Mesothelial cell of epicardium (in vitro differentiated cells): ENCODE measurements around the gene EPO. TPM values are rescaled to one million over a fixed set of nuclear protein-coding genes. Genes with fewer than 3 reads are reported as not detected.
A peak's percentile ranks its signal among the peaks of the same experiment; 100 is the strongest.

Source experiments
- DNase-seq, 2 experiments: peaks; one replicate each; pipeline ENCODE4 v3.0.0; 2021; ENCODE audit warnings: low spot score in 2 of 2; ENCODE audit not compliant: unreplicated experiment in 2 of 2
- H3K27ac Mint-ChIP-seq: 2 replicates; pipeline ENCODE4 v1.8.0; 2021; ENCODE audit warnings: mixed read lengths
- H3K27me3 Mint-ChIP-seq: 2 replicates; pipeline ENCODE4 v1.8.0; 2021; ENCODE audit warnings: low read depth, mixed read lengths
- H3K36me3 Mint-ChIP-seq: 2 replicates; pipeline ENCODE4 v1.8.0; 2021; ENCODE audit warnings: mixed read lengths
- H3K4me1 Mint-ChIP-seq: 2 replicates; pipeline ENCODE4 v1.8.0; 2021; ENCODE audit warnings: mixed read lengths
- H3K4me3 Mint-ChIP-seq: 2 replicates; pipeline ENCODE4 v1.8.0; 2021; ENCODE audit warnings: mild to moderate bottlenecking, moderate library complexity, mixed read lengths
- H3K9me3 Mint-ChIP-seq: 2 replicates; pipeline ENCODE4 v1.8.0; 2021; ENCODE audit warnings: mixed read lengths
- total RNA-seq: library from RNA; stranded (reverse); gene quantifications from 3 replicates; pipeline ENCODE4 v1.2.1, GENCODE V29; 2021
- TF ChIP-seq, protein P1 (sequence below): fragments of 200-600 bp; sonication (generic); IDR thresholded peaks from one replicate; pipeline ENCODE4 v1.5.0; 2021; ENCODE audit warnings: antibody characterized with exemption; ENCODE audit not compliant: unreplicated experiment

EPO gene
- total RNA-seq, 1 donor from 2014 or later, result 0.27 TPM

DNA sequence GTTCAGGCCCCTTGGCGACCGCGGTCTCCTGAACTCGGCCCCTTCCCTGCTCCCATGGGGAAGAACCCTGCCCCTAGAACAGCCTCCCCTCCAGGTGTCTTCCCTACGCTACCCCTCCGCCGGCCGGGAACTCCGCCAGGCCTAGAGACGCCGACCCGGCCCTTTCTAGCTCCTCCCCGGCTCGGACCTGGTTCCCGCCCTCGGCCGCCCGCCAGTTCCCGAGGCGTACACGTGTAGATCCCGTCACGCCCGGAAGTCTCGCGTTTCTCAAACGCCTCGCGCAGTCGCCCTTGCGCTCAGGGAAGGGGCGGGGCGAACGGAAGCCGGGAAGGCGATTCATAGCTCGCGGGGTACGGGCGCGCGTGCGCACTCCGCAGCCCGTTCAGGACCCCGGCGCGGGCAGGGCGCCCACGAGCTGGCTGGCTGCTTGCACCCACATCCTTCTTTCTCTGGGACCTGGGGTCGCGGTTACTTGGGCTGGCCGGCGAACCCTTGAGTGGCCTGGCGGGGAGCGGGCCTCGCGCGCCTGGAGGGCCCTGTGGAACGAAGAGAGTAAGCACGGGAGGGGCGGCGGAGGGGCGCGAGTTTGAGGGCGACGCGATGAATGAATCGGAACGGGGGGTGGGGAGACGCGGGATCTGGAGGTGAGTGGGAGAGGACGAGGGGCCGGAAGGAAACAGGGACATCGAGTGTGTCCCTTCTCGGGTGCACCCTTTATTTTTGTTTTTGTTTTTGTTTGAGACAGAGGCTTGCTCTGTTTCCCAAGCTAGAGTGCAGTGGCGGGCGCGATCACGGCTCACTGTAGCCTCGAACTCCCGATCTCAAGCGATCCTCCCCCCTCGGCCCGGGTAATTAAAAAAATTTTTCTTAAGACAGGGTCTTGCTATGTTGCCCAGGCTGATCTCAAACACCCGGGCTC, 14.3 kb upstream of the EPO start, which contains the start of gene POP7:
TSS of gene POP7 (plus strand) at position 369 of the 919 bp plus-strand sequence. CDS start 710 bp downstream, outside the sequence.
- Mint-ChIP-seq H3K27me3 (peaks cover 4% of the 10 kb centered on the region), H3K9me3 (no peaks in the 10 kb centered on the region), H3K36me3 (no peaks in the 10 kb centered on the region), H3K27ac (peak within 1 kb of the TSS; percentile 96), H3K4me3 (peak within 1 kb of the TSS; percentile 92), H3K4me1 (peaks cover 12% of the 10 kb centered on the region)
- TF ChIP-seq, protein P1, sequence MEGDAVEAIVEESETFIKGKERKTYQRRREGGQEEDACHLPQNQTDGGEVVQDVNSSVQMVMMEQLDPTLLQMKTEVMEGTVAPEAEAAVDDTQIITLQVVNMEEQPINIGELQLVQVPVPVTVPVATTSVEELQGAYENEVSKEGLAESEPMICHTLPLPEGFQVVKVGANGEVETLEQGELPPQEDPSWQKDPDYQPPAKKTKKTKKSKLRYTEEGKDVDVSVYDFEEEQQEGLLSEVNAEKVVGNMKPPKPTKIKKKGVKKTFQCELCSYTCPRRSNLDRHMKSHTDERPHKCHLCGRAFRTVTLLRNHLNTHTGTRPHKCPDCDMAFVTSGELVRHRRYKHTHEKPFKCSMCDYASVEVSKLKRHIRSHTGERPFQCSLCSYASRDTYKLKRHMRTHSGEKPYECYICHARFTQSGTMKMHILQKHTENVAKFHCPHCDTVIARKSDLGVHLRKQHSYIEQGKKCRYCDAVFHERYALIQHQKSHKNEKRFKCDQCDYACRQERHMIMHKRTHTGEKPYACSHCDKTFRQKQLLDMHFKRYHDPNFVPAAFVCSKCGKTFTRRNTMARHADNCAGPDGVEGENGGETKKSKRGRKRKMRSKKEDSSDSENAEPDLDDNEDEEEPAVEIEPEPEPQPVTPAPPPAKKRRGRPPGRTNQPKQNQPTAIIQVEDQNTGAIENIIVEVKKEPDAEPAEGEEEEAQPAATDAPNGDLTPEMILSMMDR, result no peak
- DNase-seq, result peak; percentile 99 to 100

DNA sequence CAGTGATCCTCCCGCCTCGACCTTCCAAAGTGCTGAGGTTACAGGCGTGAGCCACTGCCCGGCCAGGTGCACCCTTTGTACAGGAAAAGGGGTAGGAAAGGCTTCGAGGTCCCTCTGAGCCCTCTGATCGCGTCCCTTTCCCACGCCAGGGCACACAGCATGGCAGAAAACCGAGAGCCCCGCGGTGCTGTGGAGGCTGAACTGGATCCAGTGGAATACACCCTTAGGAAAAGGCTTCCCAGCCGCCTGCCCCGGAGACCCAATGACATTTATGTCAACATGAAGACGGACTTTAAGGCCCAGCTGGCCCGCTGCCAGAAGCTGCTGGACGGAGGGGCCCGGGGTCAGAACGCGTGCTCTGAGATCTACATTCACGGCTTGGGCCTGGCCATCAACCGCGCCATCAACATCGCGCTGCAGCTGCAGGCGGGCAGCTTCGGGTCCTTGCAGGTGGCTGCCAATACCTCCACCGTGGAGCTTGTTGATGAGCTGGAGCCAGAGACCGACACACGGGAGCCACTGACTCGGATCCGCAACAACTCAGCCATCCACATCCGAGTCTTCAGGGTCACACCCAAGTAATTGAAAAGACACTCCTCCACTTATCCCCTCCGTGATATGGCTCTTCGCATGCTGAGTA, 13.5 kb upstream of the EPO start:
- Mint-ChIP-seq H3K4me1 (peaks cover 12% of the 10 kb centered on the region), H3K36me3 (no peaks in the 10 kb centered on the region), H3K4me3 (peak overlapping the region; percentile 92), H3K27me3 (no peaks in the 10 kb centered on the region), H3K27ac (peak overlapping the region; percentile 96), H3K9me3 (no peaks in the 10 kb centered on the region)
- DNase-seq, result no peak
- TF ChIP-seq, protein P1, result no peak

DNA sequence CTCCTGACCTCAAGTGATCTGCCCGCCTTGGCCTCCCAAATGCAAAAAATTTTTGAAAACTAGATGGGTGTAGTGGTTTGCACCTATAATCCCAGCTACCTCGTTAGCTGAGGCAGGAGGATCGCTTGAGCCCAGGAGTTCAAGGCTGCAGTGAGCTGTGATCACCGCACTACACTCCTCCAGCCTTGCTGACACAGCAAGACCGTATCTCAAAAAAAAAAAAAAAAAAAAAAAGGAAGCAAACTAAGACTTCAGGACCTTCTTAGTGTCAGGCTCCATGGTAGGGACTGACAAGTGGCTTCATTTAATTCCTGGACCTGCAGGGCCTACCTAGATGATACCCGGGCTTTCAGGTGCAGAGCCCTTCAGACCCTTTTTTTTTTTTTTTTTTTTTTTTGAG, 11.9 kb upstream of the EPO start:
- Mint-ChIP-seq H3K27ac (no peak overlapping the region), H3K4me3 (peak overlapping the region; percentile 31), H3K9me3 (no peaks in the 10 kb centered on the region), H3K27me3 (no peaks in the 10 kb centered on the region), H3K4me1 (peaks cover 12% of the 10 kb centered on the region), H3K36me3 (no peaks in the 10 kb centered on the region)
- TF ChIP-seq, protein P1, result no peak
- no peak for DNase-seq

DNA sequence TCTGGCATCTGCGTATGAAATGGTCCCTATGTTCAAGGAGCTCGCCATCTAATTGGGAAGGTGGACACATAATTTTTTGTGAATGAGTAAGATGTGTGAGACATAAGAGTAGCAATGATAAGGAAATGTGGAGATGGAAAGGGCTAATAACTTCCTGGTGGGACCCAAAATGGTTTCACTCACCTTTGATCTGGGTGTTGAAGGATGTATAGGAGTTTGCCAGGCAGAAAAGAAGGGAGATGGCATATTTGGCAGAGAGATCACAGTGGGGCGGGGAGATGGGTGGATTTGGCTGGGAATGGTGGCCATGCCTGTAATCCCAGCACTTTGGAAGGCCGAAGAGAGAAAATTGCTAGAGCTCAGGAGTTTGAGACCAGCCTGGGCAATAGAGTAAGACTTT, 9.8 kb upstream of the EPO start:
- Mint-ChIP-seq H3K27ac (no peak overlapping the region), H3K4me1 (peaks cover 12% of the 10 kb centered on the region), H3K27me3 (peaks cover 3% of the 10 kb centered on the region), H3K4me3 (no peak overlapping the region), H3K36me3 (no peaks in the 10 kb centered on the region), H3K9me3 (no peaks in the 10 kb centered on the region)
- TF ChIP-seq, protein P1, result no peak
- no peak for DNase-seq

DNA sequence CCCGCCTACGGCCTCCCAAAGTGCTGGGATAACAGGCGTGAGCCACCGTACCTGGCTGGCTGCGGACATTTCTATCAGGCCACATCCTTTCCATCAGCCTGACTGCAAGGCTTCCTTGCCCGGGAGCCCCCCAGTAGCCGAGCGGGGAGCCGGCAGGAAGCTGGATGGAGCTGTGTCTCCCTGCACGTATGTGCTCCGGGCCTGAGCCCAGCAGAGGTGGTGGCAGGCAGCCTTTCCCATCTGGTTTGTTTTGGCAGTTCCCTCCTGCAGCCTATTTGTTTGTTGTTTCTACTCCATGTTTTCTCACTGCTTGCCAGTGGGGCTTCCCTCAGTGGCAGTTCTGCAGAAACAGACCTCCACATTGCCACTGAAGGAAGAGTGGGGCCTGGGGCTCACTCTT, 8.9 kb upstream of the EPO start:
- Mint-ChIP-seq H3K4me3 (no peak overlapping the region), H3K27me3 (peaks cover 5% of the 10 kb centered on the region), H3K27ac (no peak overlapping the region), H3K9me3 (no peaks in the 10 kb centered on the region), H3K36me3 (no peaks in the 10 kb centered on the region), H3K4me1 (peaks cover 11% of the 10 kb centered on the region)
- no peak for DNase-seq
- TF ChIP-seq, protein P1, result no peak
